H9 (cell line): ENCODE data around the gene PIPOX. TPM values are rescaled to one million over a fixed set of nuclear protein-coding genes. Genes with fewer than 3 reads are reported as not detected.
A peak's percentile ranks its signal among the peaks of the same experiment; 100 is the strongest.

Source experiments
- DNase-seq: peaks from one replicate; pipeline ENCODE4 v3.0.0-alpha.2; 2017
- H2AFZ ChIP-seq: one replicate; pipeline ENCODE4 v1.6.1; 2013; ENCODE audit warnings: mild to moderate bottlenecking, low read length, control low read depth, moderate library complexity
- H2AK5ac ChIP-seq: 2 replicates; pipeline ENCODE4 v1.6.1; 2013; ENCODE audit warnings: low read length, control low read depth, mixed read lengths; ENCODE audit not compliant: insufficient read length
- H2BK120ac ChIP-seq: one replicate; pipeline ENCODE4 v1.6.1; 2013; ENCODE audit warnings: low read depth, mild to moderate bottlenecking, low read length, control low read depth, inconsistent platforms; ENCODE audit not compliant: poor library complexity, severe bottlenecking
- H2BK12ac ChIP-seq: 2 replicates; pipeline ENCODE4 v1.6.1; 2013; ENCODE audit warnings: low read length, control low read depth, mixed read lengths, low read depth; ENCODE audit not compliant: insufficient read length
- H2BK15ac ChIP-seq: 2 replicates; pipeline ENCODE4 v1.6.1; 2013; ENCODE audit warnings: low read depth, low read length, control low read depth
- H2BK20ac ChIP-seq: one replicate; pipeline ENCODE4 v1.6.1; 2013; ENCODE audit warnings: low read depth, mild to moderate bottlenecking, low read length, control low read depth, inconsistent platforms; ENCODE audit not compliant: poor library complexity, severe bottlenecking
- H2BK5ac ChIP-seq: 2 replicates; pipeline ENCODE4 v1.6.1; 2013; ENCODE audit warnings: low read length, control low read depth, mixed read lengths; ENCODE audit not compliant: insufficient read length
- H3K14ac ChIP-seq: 2 replicates; pipeline ENCODE4 v1.6.1; 2013; ENCODE audit warnings: low read length, control low read depth; ENCODE audit not compliant: insufficient read depth
- H3K18ac ChIP-seq: 2 replicates; pipeline ENCODE4 v1.6.1; 2013; ENCODE audit warnings: low read depth, mild to moderate bottlenecking, mixed read lengths, low read length, control low read depth; ENCODE audit not compliant: insufficient read length
- H3K23ac ChIP-seq: 2 replicates; pipeline ENCODE4 v1.6.1; 2013; ENCODE audit warnings: low read length, control low read depth, mixed read lengths, low read depth; ENCODE audit not compliant: insufficient read length
- H3K23me2 ChIP-seq: 2 replicates; pipeline ENCODE4 v1.6.1; 2013; ENCODE audit warnings: low read depth, mild to moderate bottlenecking, mixed read lengths, low read length, control low read depth; ENCODE audit not compliant: insufficient read length, poor library complexity, severe bottlenecking
- H3K27ac ChIP-seq: 2 replicates; pipeline ENCODE4 v1.5.1; 2013; ENCODE audit warnings: low read length, control low read depth, mixed read lengths, low read depth; ENCODE audit not compliant: insufficient read length
- H3K27me3 ChIP-seq: 2 replicates; pipeline ENCODE4 v1.6.1; 2013; ENCODE audit warnings: low read length, control low read depth, inconsistent platforms; ENCODE audit not compliant: insufficient read depth
- H3K4ac ChIP-seq: 2 replicates; pipeline ENCODE4 v1.6.1; 2013; ENCODE audit warnings: low read depth, mild to moderate bottlenecking, control low read depth, inconsistent platforms, low read length, moderate library complexity
- H3K4me1 ChIP-seq: 2 replicates; pipeline ENCODE4 v1.6.1; 2013; ENCODE audit warnings: low read length, control low read depth, inconsistent platforms; ENCODE audit not compliant: insufficient read depth
- H3K4me2 ChIP-seq: 2 replicates; pipeline ENCODE4 v1.6.1; 2013; ENCODE audit warnings: low read length, control low read depth, mixed read lengths; ENCODE audit not compliant: insufficient read length, insufficient read depth
- H3K56ac ChIP-seq: 2 replicates; pipeline ENCODE4 v1.6.1; 2013; ENCODE audit warnings: low read depth, mild to moderate bottlenecking, mixed read lengths, low read length, control low read depth; ENCODE audit not compliant: insufficient read length
- H3K79me1 ChIP-seq: 2 replicates; pipeline ENCODE4 v1.6.1; 2013; ENCODE audit warnings: low read depth, mild to moderate bottlenecking, moderate library complexity, low read length, control low read depth, inconsistent platforms; ENCODE audit not compliant: insufficient read depth, poor library complexity, severe bottlenecking
- H3K79me2 ChIP-seq: 2 replicates; pipeline ENCODE4 v1.6.1; 2013; ENCODE audit warnings: low read length, control low read depth, inconsistent platforms; ENCODE audit not compliant: insufficient read depth
- H3K9ac ChIP-seq: 2 replicates; pipeline ENCODE4 v1.6.1; 2013; ENCODE audit warnings: low read length, control low read depth, mixed read lengths; ENCODE audit not compliant: insufficient read length; ENCODE audit errors: extremely low read depth
- H3K9me3 ChIP-seq: one replicate; pipeline ENCODE4 v1.6.1; 2013; ENCODE audit warnings: low read depth, low read length, inconsistent platforms; ENCODE audit not compliant: control insufficient read depth
- H3T11ph ChIP-seq: one replicate; pipeline ENCODE4 v1.6.1; 2013; ENCODE audit warnings: mild to moderate bottlenecking, low read length, control low read depth, inconsistent platforms
- H4K20me1 ChIP-seq: one replicate; pipeline ENCODE4 v1.6.1; 2013; ENCODE audit not compliant: control insufficient read depth, insufficient read length, insufficient read depth
- H4K5ac ChIP-seq: 2 replicates; pipeline ENCODE4 v1.6.1; 2013; ENCODE audit warnings: low read depth, mild to moderate bottlenecking, mixed read lengths, low read length, control low read depth; ENCODE audit not compliant: insufficient read length
- H4K8ac ChIP-seq: replicated peaks from 2 replicates; pipeline ENCODE4 v1.6.1; 2013; ENCODE audit warnings: low read length, control low read depth, mixed read lengths, low read depth; ENCODE audit not compliant: insufficient read length
- H4K91ac ChIP-seq: 2 replicates; pipeline ENCODE4 v1.6.1; 2013; ENCODE audit warnings: low read depth, mild to moderate bottlenecking, moderate library complexity, mixed read lengths, low read length, control low read depth; ENCODE audit not compliant: insufficient read length
- H3K27ac Mint-ChIP-seq, 3 experiments: 2 replicates in 2 of 3; 3 replicates in 1 of 3; pipeline ENCODE4 v1.8.0; 2020 to 2021; ENCODE audit warnings: mixed read lengths in 3 of 3, mild to moderate bottlenecking in 1 of 3, moderate library complexity in 1 of 3
- H3K27me3 Mint-ChIP-seq: 2 replicates; pipeline ENCODE4 v1.8.0; 2021; ENCODE audit warnings: low read depth, mild to moderate bottlenecking, moderate library complexity, mixed read lengths
- H3K36me3 Mint-ChIP-seq, 3 experiments: 2 replicates in 2 of 3; 3 replicates in 1 of 3; pipeline ENCODE4 v1.8.0; 2020 to 2021; ENCODE audit warnings: low read depth in 3 of 3, mixed read lengths in 3 of 3; ENCODE audit not compliant: insufficient read depth in 1 of 3
- H3K4me1 Mint-ChIP-seq, 2 experiments: 2 replicates each; pipeline ENCODE4 v1.8.0; 2020; ENCODE audit warnings: mixed read lengths in 2 of 2
- H3K4me3 Mint-ChIP-seq, 2 experiments: 2 replicates in 1 of 2; 3 replicates in 1 of 2; pipeline ENCODE4 v1.8.0; 2020 to 2021; ENCODE audit warnings: mild to moderate bottlenecking in 2 of 2, mixed read lengths in 2 of 2, moderate library complexity in 1 of 2
- H3K9me3 Mint-ChIP-seq, 2 experiments: 2 replicates in 1 of 2; 3 replicates in 1 of 2; pipeline ENCODE4 v1.8.0; 2020; ENCODE audit warnings: mild to moderate bottlenecking in 2 of 2, mixed read lengths in 2 of 2, moderate library complexity in 1 of 2
- CTCF ChIP-seq: fragments of 200-600 bp; sonication (generic); conservative IDR thresholded peaks from 3 replicates; pipeline ENCODE4 v1.8.0; 2021; ENCODE audit warnings: antibody characterized with exemption, mild to moderate bottlenecking
- WGBS: extraction: QIAGEN DNeasy Blood & Tissue Kit; methylation state at CpG from one replicate; pipeline ENCODE4 v1.1.7; 2013; ENCODE audit warnings: missing lambda C conversion rate, low lambda C conversion rate, mixed read lengths; ENCODE audit not compliant: insufficient read length; ENCODE audit errors: extremely low coverage; 5-methylcytosine and 5-hydroxymethylcytosine counted together
- total RNA-seq: library from RNA; stranded (reverse); gene quantifications from 2 replicates; pipeline ENCODE4 v1.2.1, GENCODE V29; 2021

Gene PIPOX
- total RNA-seq, 1 experiment from 2014 or later, result 30.1 TPM

GRCh38 chr17:29089601-29090044, 46.7 kb downstream of the PIPOX start:
- Histone ChIP-seq H3K9ac (no peak overlapping the region), H3K27me3 (no peaks in the 10 kb centered on the region), H3K23ac (no peak overlapping the region), H3T11ph (no peak overlapping the region), H3K27ac (no peak overlapping the region), H4K20me1 (no peaks in the 10 kb centered on the region), H3K18ac (no peak overlapping the region), H2AFZ (no peak overlapping the region), H2BK120ac (no peak overlapping the region), H3K4me2 (no peak overlapping the region), H2AK5ac (no peak overlapping the region), H3K9me3 (no peaks in the 10 kb centered on the region), H3K4ac (no peak overlapping the region), H3K56ac (no peak overlapping the region), H4K5ac (no peak overlapping the region), H2BK20ac (no peak overlapping the region), H3K23me2 (no peaks in the 10 kb centered on the region), H3K79me2 (no peaks in the 10 kb centered on the region), H4K8ac (no peak overlapping the region), H3K14ac (no peak overlapping the region; the same call in 1 of the 2 replicates), H2BK12ac (no peak overlapping the region), H3K4me1 (peaks cover 5% of the 10 kb centered on the region), H2BK5ac (no peak overlapping the region), H4K91ac (no peak overlapping the region), H3K79me1 (no peaks in the 10 kb centered on the region), H2BK15ac (no peak overlapping the region)
- peaks cover 41 to 54% of the 10 kb centered on the region in 2 experiments for H3K4me1 Mint-ChIP-seq
- WGBS, result no CpG with 5 or more reads among the region's 20 CpGs
- peaks cover 2% of the 10 kb centered on the region for H3K27me3 Mint-ChIP-seq
- H3K27ac Mint-ChIP-seq, result peak overlapping the region; percentile 49 to 89 (median 83); a peak in 3 of 7 replicates
- H3K4me3 Mint-ChIP-seq, result peak overlapping the region in 1 of 2 experiments; percentile 51; a peak in 2 of 5 replicates
- H3K36me3 Mint-ChIP-seq, result peaks cover 20 to 64% (median 56%) of the 10 kb centered on the region in 3 experiments
- no peak for DNase-seq
- no peak for TF ChIP-seq CTCF
- H3K9me3 Mint-ChIP-seq, result no peaks in the 10 kb centered on the region
